Breast epithelium (tissue), 4 donors: ENCODE measurements around the gene ZNF236. TPM values are rescaled to one million over a fixed set of nuclear protein-coding genes. Genes with fewer than 3 reads are reported as not detected.
A peak's percentile ranks its signal among the peaks of the same experiment; 100 is the strongest.

Experiments used
- DNase-seq, 2 donors: peaks; one replicate each; pipeline ENCODE4 v3.0.0-alpha.2; 2019; ENCODE audit warnings: low spot score in 2 of 2
- H3K27ac ChIP-seq, 2 donors: fragments of 200-600 bp; sonication (generic) in 1 of 2; one replicate each; pipeline ENCODE4 v1.5.1; 2016 to 2019; ENCODE audit warnings: mild to moderate bottlenecking in 1 of 2
- H3K27me3 ChIP-seq, 2 donors: fragments of 200-600 bp; sonication (generic) in 1 of 2; one replicate each; pipeline versions ENCODE4 v1.5.1 to v1.6.0; 2017 to 2019; ENCODE audit warnings: control low read depth in 1 of 2, mild to moderate bottlenecking in 1 of 2
- H3K36me3 ChIP-seq: fragments of 200-600 bp; one replicate; pipeline ENCODE4 v1.5.1; 2019
- H3K4me1 ChIP-seq, 2 donors: fragments of 200-600 bp; sonication (generic); one replicate each; pipeline ENCODE4 v1.5.1; 2016 to 2019; ENCODE audit warnings: control low read depth in 1 of 2
- H3K4me3 ChIP-seq, 3 donors: fragments of 200-600 bp; sonication (generic); 1 replicate in 2 of 3; 2 replicates in 1 of 3; pipeline ENCODE4 v1.5.1; 2016 to 2019; ENCODE audit warnings: mild to moderate bottlenecking in 3 of 3, moderate library complexity in 2 of 3
- H3K9me3 ChIP-seq, 2 donors: fragments of 200-600 bp; sonication (generic) in 1 of 2; one replicate each; pipeline ENCODE4 v1.5.1; 2016 to 2019; ENCODE audit warnings: control low read depth in 1 of 2
- POLR2A ChIP-seq: fragments of 450-650 bp; IDR thresholded peaks from one replicate; pipeline ENCODE4 v1.6.1; 2016; ENCODE audit warnings: antibody characterized with exemption, mild to moderate bottlenecking, moderate library complexity
- POLR2AphosphoS5 ChIP-seq, 3 donors: sonication (generic); formaldehyde crosslinking; IDR thresholded peaks; one replicate each; pipeline ENCODE4 v1.6.1; 2017; ENCODE audit warnings: antibody characterized with exemption in 3 of 3
- intact Hi-C: fragments of 100-400 bp; cut with DNase I; formaldehyde crosslinking; loops from one replicate; pipeline ENCODE4 v1.15.1; 2023; ENCODE audit warnings: low total_unique reads
- total RNA-seq, 3 donors: library from RNA; depleted of rRNA; stranded (reverse); fragments of >200 nt; gene quantifications; one replicate each; pipeline ENCODE4 v1.1.0, GENCODE V29; 2016
- TF ChIP-seq, protein P1 (sequence below), 3 donors: fragments of 450-650 bp; IDR thresholded peaks; one replicate each; pipeline ENCODE4 v1.5.1; 2016 to 2017; ENCODE audit warnings: antibody characterized with exemption in 3 of 3, mild to moderate bottlenecking in 3 of 3, moderate library complexity in 3 of 3

Gene ZNF236
- total RNA-seq, 3 donors from 2014 or later = 12.3 to 28.2 (median 27.1) TPM

DNA sequence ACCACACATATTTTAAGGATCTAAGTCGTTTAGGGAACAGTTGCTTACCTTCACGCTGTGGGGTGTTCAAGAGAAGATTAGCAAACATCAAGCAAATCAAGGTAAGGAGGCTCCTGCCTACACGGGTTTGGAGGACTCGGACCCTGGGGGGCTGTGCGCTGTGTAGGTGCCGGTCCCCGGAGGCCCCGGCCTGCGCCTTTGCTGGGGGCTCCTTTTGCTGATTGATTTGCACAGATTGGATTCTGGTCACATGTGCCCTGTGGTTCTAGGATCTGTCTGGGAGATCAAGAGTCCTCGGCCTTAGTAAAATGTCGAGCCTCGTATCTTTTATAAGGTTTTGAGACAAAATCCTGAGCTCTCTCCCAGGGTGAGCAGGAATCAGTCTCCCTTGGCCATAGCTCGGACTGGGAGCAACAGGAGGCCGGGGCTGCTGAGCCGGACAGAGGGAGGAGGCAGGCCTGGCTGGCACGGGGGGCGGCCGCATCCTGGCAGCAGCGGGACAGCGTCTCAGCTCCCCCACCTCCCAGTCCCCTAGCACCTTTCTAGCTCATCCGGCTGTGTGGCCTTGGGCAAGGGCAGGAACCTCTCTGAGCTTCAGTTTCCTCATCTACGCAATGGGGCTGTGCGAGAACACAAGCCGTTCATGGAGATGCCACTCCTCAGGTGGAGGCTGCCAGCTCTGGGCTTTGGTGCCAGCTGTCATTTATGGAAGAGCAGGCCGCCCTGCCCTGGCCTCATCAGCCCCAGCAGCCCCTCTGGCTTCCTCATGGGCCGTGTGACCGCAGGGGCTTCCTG lies 163.0 kb downstream of the ZNF236 start:
- no peaks in the 10 kb centered on the region for H3K36me3 ChIP-seq
- H3K27ac ChIP-seq = no peak overlapping the region
- no peaks in the 10 kb centered on the region for H3K27me3 ChIP-seq
- intact Hi-C loops = no loop called here
- no peak for TF ChIP-seq POLR2A
- no peak for TF ChIP-seq POLR2AphosphoS5 (IDR thresholded peaks at IDR 0.05)
- TF ChIP-seq, protein P1, sequence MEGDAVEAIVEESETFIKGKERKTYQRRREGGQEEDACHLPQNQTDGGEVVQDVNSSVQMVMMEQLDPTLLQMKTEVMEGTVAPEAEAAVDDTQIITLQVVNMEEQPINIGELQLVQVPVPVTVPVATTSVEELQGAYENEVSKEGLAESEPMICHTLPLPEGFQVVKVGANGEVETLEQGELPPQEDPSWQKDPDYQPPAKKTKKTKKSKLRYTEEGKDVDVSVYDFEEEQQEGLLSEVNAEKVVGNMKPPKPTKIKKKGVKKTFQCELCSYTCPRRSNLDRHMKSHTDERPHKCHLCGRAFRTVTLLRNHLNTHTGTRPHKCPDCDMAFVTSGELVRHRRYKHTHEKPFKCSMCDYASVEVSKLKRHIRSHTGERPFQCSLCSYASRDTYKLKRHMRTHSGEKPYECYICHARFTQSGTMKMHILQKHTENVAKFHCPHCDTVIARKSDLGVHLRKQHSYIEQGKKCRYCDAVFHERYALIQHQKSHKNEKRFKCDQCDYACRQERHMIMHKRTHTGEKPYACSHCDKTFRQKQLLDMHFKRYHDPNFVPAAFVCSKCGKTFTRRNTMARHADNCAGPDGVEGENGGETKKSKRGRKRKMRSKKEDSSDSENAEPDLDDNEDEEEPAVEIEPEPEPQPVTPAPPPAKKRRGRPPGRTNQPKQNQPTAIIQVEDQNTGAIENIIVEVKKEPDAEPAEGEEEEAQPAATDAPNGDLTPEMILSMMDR (IDR thresholded peaks at IDR 0.05) = no peak
- H3K4me1 ChIP-seq = no peaks in the 10 kb centered on the region
- no peaks in the 10 kb centered on the region for H3K9me3 ChIP-seq
- no peak overlapping the region for H3K4me3 ChIP-seq
- DNase-seq = no peak

DNA sequence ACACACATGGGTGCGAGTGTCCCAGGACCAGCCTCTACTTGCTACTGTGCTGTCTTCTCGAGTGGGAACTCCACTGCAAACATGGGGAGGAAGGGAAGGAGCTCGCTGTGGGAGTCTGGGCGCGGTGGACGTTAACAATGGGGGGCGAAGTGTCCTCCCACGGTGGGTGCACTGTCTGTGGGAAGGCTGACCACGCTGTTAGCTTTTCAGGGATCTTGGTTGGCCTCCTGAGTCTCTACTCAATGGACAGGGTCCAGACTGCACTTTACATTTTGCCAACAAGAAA lies 163.5 kb downstream of the ZNF236 start:
- H3K4me3 ChIP-seq = no peak overlapping the region
- no peaks in the 10 kb centered on the region for H3K4me1 ChIP-seq
- H3K27me3 ChIP-seq = no peaks in the 10 kb centered on the region
- DNase-seq = no peak
- TF ChIP-seq, protein P1 (IDR thresholded peaks at IDR 0.05) = no peak
- TF ChIP-seq POLR2AphosphoS5 (IDR thresholded peaks at IDR 0.05) (no peak), POLR2A (no peak)
- no peaks in the 10 kb centered on the region for H3K9me3 ChIP-seq
- H3K27ac ChIP-seq = no peak overlapping the region
- intact Hi-C loops = no loop called here
- H3K36me3 ChIP-seq = no peaks in the 10 kb centered on the region

DNA sequence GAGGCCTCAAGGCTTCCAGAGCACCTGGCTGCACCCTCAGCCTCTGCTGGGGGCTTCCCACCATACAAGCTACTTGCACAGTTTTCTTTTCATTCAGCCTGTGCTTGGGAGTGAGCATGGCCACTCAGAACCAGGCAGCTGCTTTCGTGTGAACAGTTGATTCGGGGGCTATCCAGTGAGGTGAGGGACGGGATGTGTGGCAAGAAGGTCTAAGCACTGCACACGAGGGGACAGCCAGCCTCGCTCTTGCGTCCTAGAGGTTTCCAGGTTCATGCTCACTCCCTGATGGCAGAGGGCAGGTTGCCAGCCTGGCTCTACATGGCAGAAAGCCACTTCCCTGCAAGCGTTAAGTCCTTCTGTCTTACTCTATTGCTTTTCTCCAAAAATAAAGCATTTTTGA lies 164.0 kb downstream of the ZNF236 start:
- Histone ChIP-seq H3K4me1 (no peaks in the 10 kb centered on the region), H3K9me3 (no peaks in the 10 kb centered on the region), H3K27me3 (no peaks in the 10 kb centered on the region), H3K4me3 (no peak overlapping the region), H3K36me3 (no peaks in the 10 kb centered on the region), H3K27ac (no peak overlapping the region)
- TF ChIP-seq POLR2AphosphoS5 (IDR thresholded peaks at IDR 0.05) (no peak), POLR2A (no peak)
- TF ChIP-seq, protein P1 (IDR thresholded peaks at IDR 0.05) = no peak
- no peak for DNase-seq
- intact Hi-C loops = no loop called here

DNA sequence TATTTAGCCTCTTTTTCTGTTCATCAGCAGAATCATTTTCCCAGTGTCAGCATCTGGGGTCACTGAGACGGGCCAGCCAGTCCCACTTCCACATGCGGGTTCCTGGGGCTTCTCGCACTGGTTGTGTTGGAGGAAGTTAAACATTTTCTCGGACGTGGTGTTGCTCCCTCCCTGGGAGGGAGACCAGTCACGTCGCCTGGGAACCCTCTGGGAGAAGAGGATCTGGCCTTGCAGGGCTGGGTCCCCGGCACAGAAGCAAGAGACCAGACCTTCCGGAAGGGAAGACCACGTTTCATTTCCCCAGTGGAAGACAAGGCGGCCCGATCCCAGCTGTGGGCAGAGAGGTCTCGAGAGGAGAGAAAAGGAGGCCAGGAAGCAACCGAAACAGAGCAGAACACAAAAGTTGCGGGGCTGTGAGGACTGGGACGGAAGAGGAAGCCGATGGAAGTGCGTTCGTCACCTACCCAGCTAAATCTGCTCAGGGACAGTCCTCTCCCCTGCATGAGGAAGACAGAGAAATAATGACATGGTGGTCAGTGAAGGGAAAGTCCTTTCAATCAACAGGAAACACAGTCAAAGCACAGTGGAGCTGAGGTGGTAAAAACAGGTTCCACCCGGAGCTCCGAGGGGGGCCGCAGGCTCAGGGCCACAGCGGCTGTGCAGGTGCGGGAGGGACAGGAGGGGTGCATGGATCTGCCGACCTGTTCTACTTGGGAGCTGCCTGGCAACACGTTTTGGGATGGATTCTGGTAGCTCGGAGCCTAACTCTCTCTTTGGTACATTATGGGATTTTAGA lies 165.9 kb downstream of the ZNF236 start:
- Histone ChIP-seq H3K9me3 (no peaks in the 10 kb centered on the region), H3K4me1 (no peaks in the 10 kb centered on the region), H3K27me3 (no peaks in the 10 kb centered on the region), H3K27ac (peak overlapping the region in 1 of 2 donors; percentile 32), H3K4me3 (peak overlapping the region; percentile 7 to 43 (median 17)), H3K36me3 (no peaks in the 10 kb centered on the region)
- no peak for DNase-seq
- TF ChIP-seq POLR2AphosphoS5 (IDR thresholded peaks at IDR 0.05) (no peak), POLR2A (no peak)
- TF ChIP-seq, protein P1 (IDR thresholded peaks at IDR 0.05) = no peak
- intact Hi-C loops = no loop called here
